Type B pancreatic cell (in vitro differentiated cells): ENCODE results near the gene NSD1. TPM values are rescaled to one million over a fixed set of nuclear protein-coding genes. Genes with fewer than 3 reads are reported as not detected.

Experiments used
- DNase-seq: peaks from one replicate; pipeline ENCODE4 v3.0.0; 2021; ENCODE audit warnings: mixed read lengths; ENCODE audit not compliant: unreplicated experiment; ENCODE audit errors: extremely low spot score
- H3K27ac Mint-ChIP-seq: 2 replicates; pipeline ENCODE4 v1.8.0; 2021; ENCODE audit warnings: mild to moderate bottlenecking, mixed read lengths
- H3K27me3 Mint-ChIP-seq: 2 replicates; pipeline ENCODE4 v1.8.0; 2021; ENCODE audit warnings: mixed read lengths
- H3K36me3 Mint-ChIP-seq: 2 replicates; pipeline ENCODE4 v1.8.0; 2021; ENCODE audit warnings: mixed read lengths
- H3K4me1 Mint-ChIP-seq: one replicate; pipeline ENCODE4 v1.8.0; 2021; ENCODE audit warnings: mixed read lengths; ENCODE audit not compliant: unreplicated experiment
- H3K4me3 Mint-ChIP-seq: 2 replicates; pipeline ENCODE4 v1.8.0; 2021; ENCODE audit warnings: mild to moderate bottlenecking, mixed read lengths
- H3K9me3 Mint-ChIP-seq: 2 replicates; pipeline ENCODE4 v1.8.0; 2021; ENCODE audit warnings: mixed read lengths
- CTCF ChIP-seq: fragments of 200-600 bp; sonication (generic); conservative IDR thresholded peaks from 2 replicates; pipeline ENCODE4 v1.5.0; 2021; ENCODE audit warnings: antibody characterized with exemption, mild to moderate bottlenecking
- total RNA-seq: library from RNA; stranded (reverse); gene quantifications from 2 replicates; pipeline ENCODE4 v1.2.1, GENCODE V29; 2021; ENCODE audit warnings: low replicate concordance

The NSD1 gene
- total RNA-seq, 1 donor from 2014 or later, result 115 TPM

- H3K36me3 Mint-ChIP-seq, result peaks cover 6% of the 10 kb centered on the region
- no peak overlapping the region for H3K27ac Mint-ChIP-seq
- H3K9me3 Mint-ChIP-seq, result no peaks in the 10 kb centered on the region
- H3K27me3 Mint-ChIP-seq, result no peaks in the 10 kb centered on the region
- DNase-seq, result no peak
- TF ChIP-seq CTCF, result no peak
- peaks cover 5% of the 10 kb centered on the region for H3K4me1 Mint-ChIP-seq
- H3K4me3 Mint-ChIP-seq, result no peak overlapping the region
Observed at GRCh38 chr5:177330991-177331842, 197.6 kb downstream of the NSD1 start.

GRCh38 chr5:177332031-177332895, 198.7 kb downstream of the NSD1 start:
- no peak overlapping the region for H3K27ac Mint-ChIP-seq
- no peak for DNase-seq
- TF ChIP-seq CTCF, result no peak
- no peaks in the 10 kb centered on the region for H3K27me3 Mint-ChIP-seq
- H3K4me3 Mint-ChIP-seq, result no peak overlapping the region
- H3K36me3 Mint-ChIP-seq, result peaks cover 6% of the 10 kb centered on the region
- H3K9me3 Mint-ChIP-seq, result no peaks in the 10 kb centered on the region
- peaks cover 4% of the 10 kb centered on the region for H3K4me1 Mint-ChIP-seq

GRCh38 chr5:177332896-177333260, 199.3 kb downstream of the NSD1 start:
- Mint-ChIP-seq H3K27me3 (no peaks in the 10 kb centered on the region), H3K27ac (no peak overlapping the region), H3K9me3 (no peaks in the 10 kb centered on the region), H3K36me3 (peaks cover 6% of the 10 kb centered on the region), H3K4me1 (peaks cover under 1% of the 10 kb centered on the region), H3K4me3 (no peak overlapping the region)
- DNase-seq, result no peak
- TF ChIP-seq CTCF, result no peak

- no peak for DNase-seq
- TF ChIP-seq CTCF, result no peak
- no peaks in the 10 kb centered on the region for H3K27me3 Mint-ChIP-seq
- peaks cover 6% of the 10 kb centered on the region for H3K36me3 Mint-ChIP-seq
- no peaks in the 10 kb centered on the region for H3K9me3 Mint-ChIP-seq
- H3K27ac Mint-ChIP-seq, result no peak overlapping the region
- no peak overlapping the region for H3K4me3 Mint-ChIP-seq
- no peaks in the 10 kb centered on the region for H3K4me1 Mint-ChIP-seq
Observed at GRCh38 chr5:177333420-177334154, 200.0 kb downstream of the NSD1 start.

- TF ChIP-seq CTCF, result no peak
- Mint-ChIP-seq H3K27me3 (no peaks in the 10 kb centered on the region), H3K4me1 (no peaks in the 10 kb centered on the region), H3K36me3 (peaks cover 6% of the 10 kb centered on the region), H3K27ac (no peak overlapping the region), H3K9me3 (no peaks in the 10 kb centered on the region), H3K4me3 (no peak overlapping the region)
- no peak for DNase-seq
Observed at GRCh38 chr5:177334155-177334551, 200.6 kb downstream of the NSD1 start.
